GM13977 (cell line): ENCODE measurements around the gene GVQW3.

Experiments
- DNase-seq: peaks from one replicate; pipeline ENCODE4 v3.0.0; 2012; ENCODE audit warnings: low spot score
- CTCF ChIP-seq: IDR thresholded peaks from 2 replicates; pipeline ENCODE4 v1.5.1; 2012; ENCODE audit warnings: mild to moderate bottlenecking, control low read depth; ENCODE audit not compliant: insufficient read depth; ENCODE audit errors: extremely low read depth, missing control alignments
- in situ Hi-C: fragments of 300-500 bp; cut with MboI; formaldehyde crosslinking; loops from one replicate; pipeline ENCODE4 v1.12.0; 2022; ENCODE audit warnings: low sequenced_read_pairs, low pct_unique_long_range_greater_than_20kb, mixed read lengths, inconsistent platforms; ENCODE audit not compliant: unreplicated experiment

GVQW3 gene

GRCh38 chr11:76380977-76381719 lies at the start of gene GVQW3, which contains the start of gene THAP12:
TSS of gene GVQW3 (plus strand) at chr11:76381323. CDS start at chr11:76381829, 506 bp downstream.
TSS of gene THAP12 (minus strand) at chr11:76381132. CDS start at chr11:76380836, 296 bp downstream.
- TF ChIP-seq CTCF = peak; percentile 57
- peak; percentile 99 for DNase-seq
- in situ Hi-C loops = no loop called here

DNA sequence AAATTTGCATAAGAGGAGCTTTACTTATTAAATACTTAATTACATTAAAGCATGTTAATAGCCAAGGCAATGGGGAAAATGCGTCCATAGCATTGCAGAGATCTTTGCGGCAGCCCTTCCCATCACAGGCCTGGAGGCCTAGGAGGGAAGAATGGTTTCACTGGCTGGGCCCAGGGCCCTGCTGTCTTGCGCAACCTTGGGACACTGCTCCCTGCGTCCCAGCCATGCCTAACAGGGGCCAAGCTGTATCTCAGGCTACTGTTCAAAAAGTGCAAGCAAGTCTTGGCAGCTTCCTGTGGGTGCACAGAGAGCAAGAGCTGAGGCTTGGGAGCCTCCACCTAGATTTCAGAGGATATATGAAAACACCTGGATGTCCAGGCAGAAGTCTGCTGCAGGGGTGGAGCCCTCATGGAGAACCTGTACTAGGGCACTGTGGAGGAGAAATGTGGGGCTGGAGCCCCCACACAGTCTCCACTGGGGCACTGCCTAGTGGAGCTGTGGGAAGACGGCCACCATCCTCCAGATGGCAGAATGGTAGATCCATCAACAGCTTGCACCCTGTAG lies 46.2 kb upstream of the GVQW3 start:
- DNase-seq = no peak
- in situ Hi-C loops = no loop called here
- TF ChIP-seq CTCF = no peak

DNA sequence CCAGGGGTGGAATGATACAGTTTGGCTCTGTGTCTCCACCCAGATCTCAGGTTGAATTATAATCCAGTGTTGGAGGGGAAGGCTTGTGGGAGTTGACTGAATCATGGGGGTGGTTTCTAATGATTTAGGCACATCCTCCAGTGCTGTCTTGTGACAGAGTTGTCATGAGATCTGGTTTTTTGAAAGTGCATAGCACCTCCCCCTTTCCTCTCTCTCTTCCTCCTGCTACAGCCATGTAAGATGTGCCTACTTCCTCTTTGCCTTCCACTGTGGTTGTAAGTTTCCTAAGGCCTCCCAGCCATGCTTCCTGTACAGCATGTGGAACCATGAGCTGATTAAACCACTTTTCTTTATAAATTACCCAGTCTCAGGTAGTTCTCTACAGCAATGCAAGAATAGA lies 45.3 kb upstream of the GVQW3 start:
- no peak for DNase-seq
- in situ Hi-C loops = no loop called here
- no peak for TF ChIP-seq CTCF

- in situ Hi-C loops = no loop called here
- DNase-seq = no peak
- TF ChIP-seq CTCF = no peak
These were observed 44.5 kb upstream of the GVQW3 start for GRCh38 chr11:76336597-76336996.

DNA sequence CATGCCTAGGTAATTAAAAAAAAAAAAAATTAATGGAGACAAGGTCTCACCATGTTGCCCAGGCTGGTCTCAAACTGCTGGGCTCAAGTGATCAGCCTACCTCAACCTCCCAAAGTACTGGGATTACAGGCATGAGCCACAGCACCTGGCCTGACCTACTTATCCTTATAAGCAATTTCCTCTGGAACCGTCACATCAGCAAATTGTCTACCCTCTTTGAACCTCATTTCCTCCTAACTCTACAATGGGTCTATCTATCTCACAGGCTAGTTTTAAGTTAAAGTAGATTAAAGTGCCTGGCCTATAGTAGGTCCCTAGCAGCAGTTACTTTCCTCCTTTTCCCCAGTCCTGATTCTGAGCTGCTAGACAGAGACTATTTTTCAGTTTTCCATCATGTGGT lies 43.7 kb upstream of the GVQW3 start:
- DNase-seq = no peak
- no peak for TF ChIP-seq CTCF
- in situ Hi-C loops = no loop called here

DNA sequence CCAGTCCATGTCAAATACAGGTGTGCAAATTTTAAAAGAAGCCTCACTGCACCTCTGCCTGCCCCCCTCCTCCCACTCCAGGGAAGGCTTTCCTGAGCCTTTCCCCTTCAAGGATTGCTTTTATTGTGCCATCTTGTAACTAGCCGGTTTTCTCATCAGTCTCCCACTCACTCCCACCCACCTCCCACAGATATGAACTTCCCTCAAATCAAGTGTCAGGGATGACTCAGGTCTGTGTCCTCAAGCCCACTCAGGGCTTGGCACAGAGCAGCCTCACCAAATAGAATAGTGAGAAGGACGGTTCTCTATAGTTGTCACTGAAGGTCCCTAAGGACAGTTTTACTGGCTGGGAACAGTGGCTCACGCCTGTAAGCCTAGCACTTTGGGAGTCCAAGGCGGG lies 43.2 kb upstream of the GVQW3 start:
- DNase-seq = no peak
- no peak for TF ChIP-seq CTCF
- in situ Hi-C loops = no loop called here
